K562 (cell line): ENCODE results near the gene PTPRM. TPM values are rescaled to one million over a fixed set of nuclear protein-coding genes. Genes with fewer than 3 reads are reported as not detected.

ENCODE experiments used
- ATAC-seq: fragments of 200-7000 bp; cut with Tn5 transposase; 3 replicates; pipeline ENCODE4 v1.9.1; 2020; ENCODE audit warnings: moderate library complexity
- BruUV-seq: library from RNA; stranded (reverse); fragments of 400-500 nt; replicated peaks from 2 replicates; lab custom pipeline; 2021; lab: Mats Ljungman, UMichigan
- CTCF ChIA-PET: fragments of 300-600 bp; formaldehyde crosslinking; extraction: SDS; loops from one replicate; lab custom pipeline; 2021; ENCODE audit warnings: low intra/inter-chr PET ratio; lab: Yijun Ruan, JAX
- POLR2A ChIA-PET: fragments of 300-600, 350-650 bp; sonication (Branson Sonifier 250); formaldehyde crosslinking; extraction: SDS; loops from one replicate; lab custom pipeline; 2021; ENCODE audit warnings: antibody characterized with exemption, inconsistent platforms; lab: Yijun Ruan, JAX
- DNase-seq, 4 experiments: peaks; one replicate each; pipeline versions ENCODE4 v3.0.0 to v3.0.0-alpha.2; 2011 to 2018; ENCODE audit warnings: low spot score in 3 of 4, mixed read lengths in 3 of 4; ENCODE audit errors: extremely low read depth in 1 of 4
- FAIRE-seq: peaks from 2 replicates; lab custom pipeline; 2011; peaks lifted over from hg19 to GRCh38; lab: Jason Lieb, UNC
- H2AFZ ChIP-seq: 2 replicates; pipeline ENCODE4 v1.6.0; 2011; ENCODE audit warnings: low read depth, low read length, control low read depth, inconsistent platforms
- H3K27ac ChIP-seq: fragments of 200-600 bp; 3 replicates; pipeline ENCODE4 v1.8.0; 2011; ENCODE audit warnings: low read depth, mild to moderate bottlenecking, control low read depth, inconsistent platforms, low read length, moderate library complexity, mixed read lengths; ENCODE audit errors: extremely low read depth
- H3K27me3 ChIP-seq, 2 experiments: fragments of 300-600 bp in 1 of 2; 2 replicates in 1 of 2; 3 replicates in 1 of 2; pipeline versions ENCODE4 v1.6.0 to v1.8.0; 2011; ENCODE audit warnings: inconsistent platforms in 2 of 2, low read length in 2 of 2, mild to moderate bottlenecking in 1 of 2, mixed read lengths in 1 of 2, moderate library complexity in 1 of 2; ENCODE audit not compliant: control insufficient read depth in 2 of 2, insufficient read depth in 2 of 2
- H3K36me3 ChIP-seq: fragments of 300-600 bp; 3 replicates; pipeline ENCODE4 v1.8.0; 2011; ENCODE audit warnings: mild to moderate bottlenecking, low read length, inconsistent platforms; ENCODE audit not compliant: control insufficient read depth, insufficient read depth
- H3K4me1 ChIP-seq, 2 experiments: fragments of 200-600 bp in 1 of 2; replicated peaks in 1 of 2; 2 replicates in 1 of 2; 3 replicates in 1 of 2; pipeline versions ENCODE4 v1.5.1 to v1.8.0; 2011; ENCODE audit warnings: inconsistent platforms in 2 of 2, low read length in 2 of 2, mild to moderate bottlenecking in 1 of 2, mixed read lengths in 1 of 2, moderate library complexity in 1 of 2; ENCODE audit not compliant: control insufficient read depth in 2 of 2, insufficient read depth in 2 of 2
- H3K4me2 ChIP-seq: 2 replicates; pipeline ENCODE4 v1.6.1; 2011; ENCODE audit warnings: low read length, control low read depth, inconsistent platforms, mixed read lengths; ENCODE audit not compliant: insufficient read depth
- H3K4me3 ChIP-seq: fragments of 200-600 bp; sonication (generic), shearing (Covaris generic); 2 replicates; pipeline ENCODE4 v1.5.1; 2016; ENCODE audit warnings: control low read depth, inconsistent platforms
- H3K79me2 ChIP-seq: fragments of 200-600 bp; 3 replicates; pipeline ENCODE4 v1.8.0; 2011; ENCODE audit warnings: low read length, inconsistent platforms; ENCODE audit not compliant: control insufficient read depth, insufficient read depth
- H3K9ac ChIP-seq, 2 experiments: 2 replicates each; pipeline versions ENCODE4 v1.6.0 to v1.6.1; 2011; ENCODE audit warnings: low read depth in 2 of 2, low read length in 2 of 2, control low read depth in 1 of 2, inconsistent platforms in 1 of 2, mild to moderate bottlenecking in 1 of 2, mixed read lengths in 1 of 2; ENCODE audit not compliant: insufficient read depth in 1 of 2
- H3K9me1 ChIP-seq: one replicate; pipeline ENCODE4 v1.6.0; 2011; ENCODE audit warnings: inconsistent platforms, mild to moderate bottlenecking, low read length, moderate library complexity; ENCODE audit not compliant: control insufficient read depth, insufficient read depth
- H3K9me3 ChIP-seq: replicated peaks from 2 replicates; pipeline ENCODE4 v1.5.1; 2011; ENCODE audit warnings: low read depth, low read length, inconsistent platforms; ENCODE audit not compliant: control insufficient read depth, insufficient read depth
- H4K20me1 ChIP-seq: replicated peaks from 2 replicates; pipeline ENCODE4 v1.6.1; 2011; ENCODE audit warnings: low read length, inconsistent platforms, mixed read lengths; ENCODE audit not compliant: control insufficient read depth, insufficient read depth
- CAMTA2 ChIP-seq: fragments of 250-450 bp; sonication (Bioruptor Pico); conservative IDR thresholded peaks from 2 replicates; pipeline ENCODE4 v1.5.1; 2022
- CHD1 ChIP-seq: fragments of 200-600 bp; sonication (generic); IDR thresholded peaks from one replicate; pipeline ENCODE4 v1.6.1; 2012; ENCODE audit warnings: mild to moderate bottlenecking, moderate library complexity, low read length, inconsistent platforms
- HDAC3 ChIP-seq: fragments of 450-650 bp; IDR thresholded peaks from 2 replicates; pipeline ENCODE4 v1.6.1; 2018; ENCODE audit warnings: borderline replicate concordance, mild to moderate bottlenecking, moderate library complexity; ENCODE audit not compliant: partially characterized antibody
- IRF2 ChIP-seq: sonication (generic); formaldehyde crosslinking; IDR thresholded peaks from 2 replicates; pipeline ENCODE4 v1.8.1; 2022; ENCODE audit warnings: mild to moderate bottlenecking, missing genetic modification reagents
- KLF1 ChIP-seq: fragments of 450-650 bp; IDR thresholded peaks from 2 replicates; pipeline ENCODE4 v1.6.1; 2016; ENCODE audit warnings: missing genetic modification characterization, missing compliant biosample characterization
- L3MBTL2 ChIP-seq: fragments of 450-650 bp; IDR thresholded peaks from 2 replicates; pipeline ENCODE4 v1.6.1; 2016; ENCODE audit warnings: mild to moderate bottlenecking, moderate library complexity
- NCOA1 ChIP-seq: fragments of 450-650 bp; IDR thresholded peaks from 2 replicates; pipeline ENCODE4 v1.6.1; 2016; ENCODE audit warnings: low read depth
- NR1H2 ChIP-seq: sonication (generic); formaldehyde crosslinking; IDR thresholded peaks from 2 replicates; pipeline ENCODE4 v1.4.0; 2020; ENCODE audit warnings: mild to moderate bottlenecking, missing genetic modification reagents
- POLR3G ChIP-seq: IDR thresholded peaks from 2 replicates; pipeline ENCODE4 v1.6.1; 2011; ENCODE audit not compliant: insufficient read length, insufficient replicate concordance; ENCODE audit errors: extremely low read depth
- PYGO2 ChIP-seq: fragments of 450-650 bp; IDR thresholded peaks from 2 replicates; pipeline ENCODE4 v1.6.1; 2016; ENCODE audit warnings: mild to moderate bottlenecking, missing genetic modification characterization, moderate library complexity, missing compliant biosample characterization
- RBM15 ChIP-seq: fragments of 200-400 bp; formaldehyde crosslinking; IDR thresholded peaks from 2 replicates; pipeline ENCODE4 v1.6.1; 2018; ENCODE audit warnings: mild to moderate bottlenecking, low read length, moderate library complexity; ENCODE audit not compliant: insufficient read depth
- SRSF1 ChIP-seq: fragments of 200-400 bp; formaldehyde crosslinking; IDR thresholded peaks from 2 replicates; pipeline ENCODE4 v1.6.1; 2017; ENCODE audit warnings: mild to moderate bottlenecking, low read depth, low read length, moderate library complexity
- ZBTB7A ChIP-seq: IDR thresholded peaks from 2 replicates; pipeline ENCODE4 v1.6.1; 2011; ENCODE audit warnings: low read depth, mild to moderate bottlenecking, low read length, moderate library complexity, borderline replicate concordance; ENCODE audit not compliant: control insufficient read depth
- ZNF197 ChIP-seq: fragments of 200-800 bp; sonication (Bioruptor generic); IDR thresholded peaks from 2 replicates; pipeline ENCODE4 v1.6.1; 2016; ENCODE audit warnings: low read depth, missing genetic modification characterization, missing compliant biosample characterization
- ZNF274 ChIP-seq: IDR thresholded peaks from 2 replicates; pipeline ENCODE4 v1.6.1; 2011; ENCODE audit warnings: low read depth, mild to moderate bottlenecking, low read length, moderate library complexity, borderline replicate concordance
- WGBS: fragments of 100-300 bp; shearing (Covaris generic); methylation state at CpG from one replicate; pipeline ENCODE4 v1.1.6; 2016; ENCODE audit warnings: low coverage, mixed read lengths; ENCODE audit not compliant: insufficient coverage; ENCODE audit errors: missing lambda C conversion rate; 5-methylcytosine and 5-hydroxymethylcytosine counted together
- in situ Hi-C: fragments of 300-500 bp; cut with MboI; formaldehyde crosslinking; loops from 4 replicates; pipeline ENCODE4 v1.15.0; 2018; ENCODE audit warnings: inconsistent platforms, mixed read lengths
- intact Hi-C: fragments of 100-400 bp; cut with micrococcal nuclease; formaldehyde crosslinking; loops from 2 replicates; pipeline ENCODE4 v1.14.2; 2022
- polyA plus RNA-seq, 8 experiments: library from polyadenylated mRNA; depleted of rRNA in 4 of 8; stranded (reverse) in 5 of 8; unstranded in 3 of 8; fragments of >200 nt; fragmentation: Nextera tagmentation in 2 of 8; fragmentation: Illumina TruSeq in 1 of 8; extraction: Ambion mirVana in 2 of 8; extraction: Trizol in 1 of 8; gene quantifications; 2 replicates each; pipeline versions ENCODE4 v1.2.1 to v1.2.3, GENCODE V29; 2011 to 2014; ENCODE audit warnings: inconsistent platforms in 1 of 8, missing spikeins in 1 of 8
- total RNA-seq, 7 experiments: library from RNA; depleted of rRNA in 6 of 7; stranded (reverse); fragments of >200 nt in 6 of 7; fragmentation: Illumina TruSeq in 2 of 7; extraction: Trizol in 2 of 7; gene quantifications; 2 replicates each; pipeline versions ENCODE4 v1.2.1 to v1.2.3, GENCODE V29; 2011 to 2021; ENCODE audit warnings: low replicate concordance in 1 of 7
- TF ChIP-seq, protein P1 (sequence below): fragments of 450-650 bp; formaldehyde crosslinking; IDR thresholded peaks from 2 replicates; pipeline ENCODE4 v1.4.0; 2020; ENCODE audit warnings: mild to moderate bottlenecking
- TF ChIP-seq, protein P2 (sequence below): fragments of 450-650 bp; IDR thresholded peaks from 2 replicates; pipeline ENCODE4 v1.6.1; 2016; ENCODE audit warnings: mild to moderate bottlenecking
- TF ChIP-seq, protein P3 (sequence below): sonication (generic); formaldehyde crosslinking; IDR thresholded peaks from 2 replicates; pipeline ENCODE4 v1.8.0; 2022; ENCODE audit warnings: missing genetic modification reagents, mild to moderate bottlenecking, moderate library complexity, borderline replicate concordance

Gene PTPRM
- total and polyA plus RNA-seq, 9 of the 15 experiments (the other 6 are each of a cell fraction or from before 2014, with no cell fraction given), result 0.03 to 0.16 (median 0.08) TPM; not detected in 3

DNA sequence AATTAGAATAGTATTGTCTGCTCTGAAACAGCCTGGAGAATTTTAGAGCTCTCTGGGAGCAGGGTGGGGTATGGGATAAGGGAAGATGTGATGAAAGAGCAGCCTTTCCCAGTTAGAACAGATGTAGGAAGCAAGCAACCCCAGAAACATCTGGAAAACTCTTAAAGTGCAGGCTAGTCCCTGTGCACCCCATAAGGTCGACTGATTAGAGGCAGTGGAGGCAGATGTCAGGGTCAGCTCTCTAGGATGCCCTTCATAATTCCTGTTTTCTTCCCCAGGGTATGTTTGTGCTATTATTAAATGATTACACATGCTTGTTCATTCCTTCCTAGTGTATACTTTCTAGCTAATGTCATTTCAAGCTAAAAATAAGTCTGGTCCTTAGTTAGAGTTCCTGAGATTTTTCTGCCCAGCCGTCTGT lies 41.7 kb downstream of the PTPRM start (continued):
- TF ChIP-seq, protein P1, sequence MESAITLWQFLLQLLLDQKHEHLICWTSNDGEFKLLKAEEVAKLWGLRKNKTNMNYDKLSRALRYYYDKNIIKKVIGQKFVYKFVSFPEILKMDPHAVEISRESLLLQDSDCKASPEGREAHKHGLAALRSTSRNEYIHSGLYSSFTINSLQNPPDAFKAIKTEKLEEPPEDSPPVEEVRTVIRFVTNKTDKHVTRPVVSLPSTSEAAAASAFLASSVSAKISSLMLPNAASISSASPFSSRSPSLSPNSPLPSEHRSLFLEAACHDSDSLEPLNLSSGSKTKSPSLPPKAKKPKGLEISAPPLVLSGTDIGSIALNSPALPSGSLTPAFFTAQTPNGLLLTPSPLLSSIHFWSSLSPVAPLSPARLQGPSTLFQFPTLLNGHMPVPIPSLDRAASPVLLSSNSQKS (CRISPR knock-in tag), result no peak
- no peak for TF ChIP-seq ZBTB7A
- TF ChIP-seq RBM15, result no peak
- no peak for TF ChIP-seq ZNF197 (CRISPR knock-in tag)
- no peak for TF ChIP-seq NR1H2 (CRISPR knock-in tag)
- TF ChIP-seq, all 486 proteins: peak for 0

DNA sequence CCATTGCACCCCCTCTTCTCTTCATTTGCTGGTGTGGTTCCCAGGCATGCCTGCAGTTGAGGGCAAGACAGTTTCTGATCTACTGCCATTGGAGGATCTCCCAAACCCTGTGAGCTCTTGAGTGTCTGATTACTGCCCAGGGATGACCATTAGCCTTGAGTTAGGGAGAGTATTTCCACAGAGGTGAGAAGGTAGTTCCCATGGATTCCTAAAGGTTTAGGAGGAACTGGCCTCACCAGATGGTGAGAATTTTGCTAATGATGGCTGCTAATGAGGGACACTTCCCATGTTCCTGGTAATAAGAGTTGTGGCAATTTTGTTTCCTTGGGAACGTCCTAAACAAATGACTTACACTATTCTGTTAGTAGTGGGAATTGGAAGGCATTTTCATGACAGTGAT lies 42.5 kb downstream of the PTPRM start:
- Histone ChIP-seq H3K9ac (no peak overlapping the region), H3K27ac (no peak overlapping the region), H3K4me3 (no peak overlapping the region), H3K4me2 (no peak overlapping the region), H2AFZ (no peak overlapping the region), H3K79me2 (no peaks in the 10 kb centered on the region), H3K27me3 (peaks cover 0 to 6% of the 10 kb centered on the region in 2 experiments; a peak in 1 of 5 replicates), H3K9me1 (no peaks in the 10 kb centered on the region), H4K20me1 (no peaks in the 10 kb centered on the region), H3K9me3 (no peaks in the 10 kb centered on the region), H3K4me1 (no peaks in the 10 kb centered on the region), H3K36me3 (no peaks in the 10 kb centered on the region)
- ATAC-seq (no peak), FAIRE-seq (no peak), DNase-seq (no peak)
- intact Hi-C loops (no loop called here), in situ Hi-C loops (no loop called here)
- BruUV-seq, result no TSS peak
- ChIA-PET POLR2A (no interaction called here), CTCF (no interaction called here)
- 0% methylated on average over 1 of the region's 1 CpG for WGBS
- TF ChIP-seq L3MBTL2 (no peak), SRSF1 (no peak), IRF2 (CRISPR knock-in tag) (no peak), CHD1 (no peak), KLF1 (no peak), ZNF274 (no peak), HDAC3 (no peak), CAMTA2 (CRISPR knock-in tag) (no peak), POLR3G (no peak), NCOA1 (no peak), PYGO2 (tag) (no peak)
- TF ChIP-seq, protein P2, sequence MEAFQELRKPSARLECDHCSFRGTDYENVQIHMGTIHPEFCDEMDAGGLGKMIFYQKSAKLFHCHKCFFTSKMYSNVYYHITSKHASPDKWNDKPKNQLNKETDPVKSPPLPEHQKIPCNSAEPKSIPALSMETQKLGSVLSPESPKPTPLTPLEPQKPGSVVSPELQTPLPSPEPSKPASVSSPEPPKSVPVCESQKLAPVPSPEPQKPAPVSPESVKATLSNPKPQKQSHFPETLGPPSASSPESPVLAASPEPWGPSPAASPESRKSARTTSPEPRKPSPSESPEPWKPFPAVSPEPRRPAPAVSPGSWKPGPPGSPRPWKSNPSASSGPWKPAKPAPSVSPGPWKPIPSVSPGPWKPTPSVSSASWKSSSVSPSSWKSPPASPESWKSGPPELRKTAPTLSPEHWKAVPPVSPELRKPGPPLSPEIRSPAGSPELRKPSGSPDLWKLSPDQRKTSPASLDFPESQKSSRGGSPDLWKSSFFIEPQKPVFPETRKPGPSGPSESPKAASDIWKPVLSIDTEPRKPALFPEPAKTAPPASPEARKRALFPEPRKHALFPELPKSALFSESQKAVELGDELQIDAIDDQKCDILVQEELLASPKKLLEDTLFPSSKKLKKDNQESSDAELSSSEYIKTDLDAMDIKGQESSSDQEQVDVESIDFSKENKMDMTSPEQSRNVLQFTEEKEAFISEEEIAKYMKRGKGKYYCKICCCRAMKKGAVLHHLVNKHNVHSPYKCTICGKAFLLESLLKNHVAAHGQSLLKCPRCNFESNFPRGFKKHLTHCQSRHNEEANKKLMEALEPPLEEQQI, result no peak
- TF ChIP-seq, protein P3, sequence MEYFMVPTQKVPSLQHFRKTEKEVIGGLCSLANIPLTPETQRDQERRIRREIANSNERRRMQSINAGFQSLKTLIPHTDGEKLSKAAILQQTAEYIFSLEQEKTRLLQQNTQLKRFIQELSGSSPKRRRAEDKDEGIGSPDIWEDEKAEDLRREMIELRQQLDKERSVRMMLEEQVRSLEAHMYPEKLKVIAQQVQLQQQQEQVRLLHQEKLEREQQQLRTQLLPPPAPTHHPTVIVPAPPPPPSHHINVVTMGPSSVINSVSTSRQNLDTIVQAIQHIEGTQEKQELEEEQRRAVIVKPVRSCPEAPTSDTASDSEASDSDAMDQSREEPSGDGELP (CRISPR knock-in tag), result no peak
